Stimulated activated CD4-positive, alpha-beta T cell treated with anti-CD3 and anti-CD28 coated beads, TNF-alpha, amount 100 ng/mL, for 48 hours (primary cell): Measurements from ENCODE around the gene SLC10A3.

Experiments
- DNase-seq, 3 donors: peaks; one replicate each; pipeline ENCODE4 v3.0.0-alpha.2; 2020; ENCODE audit warnings: low read depth in 3 of 3

SLC10A3 gene, protein sequence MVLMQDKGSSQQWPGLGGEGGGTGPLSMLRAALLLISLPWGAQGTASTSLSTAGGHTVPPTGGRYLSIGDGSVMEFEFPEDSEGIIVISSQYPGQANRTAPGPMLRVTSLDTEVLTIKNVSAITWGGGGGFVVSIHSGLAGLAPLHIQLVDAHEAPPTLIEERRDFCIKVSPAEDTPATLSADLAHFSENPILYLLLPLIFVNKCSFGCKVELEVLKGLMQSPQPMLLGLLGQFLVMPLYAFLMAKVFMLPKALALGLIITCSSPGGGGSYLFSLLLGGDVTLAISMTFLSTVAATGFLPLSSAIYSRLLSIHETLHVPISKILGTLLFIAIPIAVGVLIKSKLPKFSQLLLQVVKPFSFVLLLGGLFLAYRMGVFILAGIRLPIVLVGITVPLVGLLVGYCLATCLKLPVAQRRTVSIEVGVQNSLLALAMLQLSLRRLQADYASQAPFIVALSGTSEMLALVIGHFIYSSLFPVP

DNA sequence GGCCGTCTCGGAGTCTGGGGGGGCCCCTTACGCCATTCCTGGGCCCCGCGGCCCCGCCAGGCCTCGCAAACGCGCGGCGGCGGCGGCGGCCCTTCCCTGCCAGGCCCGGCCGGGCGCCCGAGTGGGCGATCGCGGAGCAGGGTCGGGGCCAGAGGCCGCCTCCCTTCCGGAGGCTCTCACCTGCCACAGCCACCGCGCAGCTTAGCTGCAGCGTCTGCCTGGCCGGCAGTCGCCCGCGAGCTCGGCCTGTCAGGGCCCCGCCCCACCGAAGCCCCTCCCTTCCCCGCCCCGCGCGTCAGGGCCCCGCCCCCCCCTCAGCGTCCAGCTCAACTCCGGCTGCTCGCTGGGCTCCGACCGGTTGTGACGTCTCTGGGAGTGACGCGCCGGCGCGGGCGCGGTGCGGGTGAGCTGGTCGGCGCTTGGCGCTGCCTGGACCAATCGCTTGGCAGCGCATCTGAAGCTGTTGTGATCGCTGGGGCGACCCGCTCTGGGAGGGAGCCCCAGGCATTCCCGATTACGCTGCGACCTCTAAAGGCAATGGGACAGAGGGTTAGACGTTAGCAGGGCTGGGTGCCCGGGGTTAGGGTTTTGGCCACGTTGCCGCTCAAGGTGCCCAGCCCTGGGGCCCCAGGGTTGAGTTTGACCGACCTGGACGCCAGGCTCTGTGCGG, at the start of gene SLC10A3:
SLC10A3 (minus strand) TSS at position 216 of the 670 bp plus-strand sequence. CDS start 1,689 bp downstream, outside the sequence.
- DNase-seq, result peak; percentile 76 to 85 (median 77)

DNA sequence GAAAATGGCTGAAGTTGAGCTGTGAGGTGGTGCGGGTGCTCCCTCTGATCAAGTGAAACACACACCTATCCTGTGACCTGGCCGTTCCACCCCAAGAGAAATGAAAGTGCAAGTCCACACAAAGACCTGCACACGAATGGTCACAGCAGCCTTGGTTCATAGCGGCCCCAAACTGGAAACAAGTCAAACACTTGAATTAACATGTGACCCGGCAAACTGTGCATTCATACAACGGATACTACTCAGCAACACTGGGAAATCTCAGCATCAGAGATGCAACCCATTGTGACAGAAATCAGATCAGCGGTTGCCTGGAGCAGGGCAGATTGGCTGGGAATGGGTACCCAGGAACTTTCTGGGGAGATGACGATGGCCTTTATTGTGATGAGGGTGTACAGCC, 48.6 kb upstream of the SLC10A3 start:
- no peak for DNase-seq

DNA sequence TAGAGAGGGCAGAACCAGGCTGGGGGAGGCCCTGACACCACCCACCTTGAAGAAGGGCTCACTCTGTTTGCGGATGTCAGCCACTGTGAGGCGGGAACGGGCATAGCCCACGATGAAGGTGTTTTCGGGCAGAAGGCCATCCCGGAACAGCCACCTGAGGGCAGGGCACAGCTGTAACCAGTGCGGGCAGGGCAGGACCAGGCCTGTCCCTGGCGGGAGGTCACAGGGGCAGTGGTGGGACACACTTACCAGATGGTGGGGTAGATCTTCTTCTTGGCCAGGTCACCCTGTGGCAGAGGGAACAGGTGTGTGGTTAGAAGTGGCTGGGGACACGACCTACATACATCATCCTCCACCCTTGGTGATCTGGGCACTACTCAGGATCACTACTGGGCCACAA, 45.5 kb upstream of the SLC10A3 start:
- no peak for DNase-seq

DNA sequence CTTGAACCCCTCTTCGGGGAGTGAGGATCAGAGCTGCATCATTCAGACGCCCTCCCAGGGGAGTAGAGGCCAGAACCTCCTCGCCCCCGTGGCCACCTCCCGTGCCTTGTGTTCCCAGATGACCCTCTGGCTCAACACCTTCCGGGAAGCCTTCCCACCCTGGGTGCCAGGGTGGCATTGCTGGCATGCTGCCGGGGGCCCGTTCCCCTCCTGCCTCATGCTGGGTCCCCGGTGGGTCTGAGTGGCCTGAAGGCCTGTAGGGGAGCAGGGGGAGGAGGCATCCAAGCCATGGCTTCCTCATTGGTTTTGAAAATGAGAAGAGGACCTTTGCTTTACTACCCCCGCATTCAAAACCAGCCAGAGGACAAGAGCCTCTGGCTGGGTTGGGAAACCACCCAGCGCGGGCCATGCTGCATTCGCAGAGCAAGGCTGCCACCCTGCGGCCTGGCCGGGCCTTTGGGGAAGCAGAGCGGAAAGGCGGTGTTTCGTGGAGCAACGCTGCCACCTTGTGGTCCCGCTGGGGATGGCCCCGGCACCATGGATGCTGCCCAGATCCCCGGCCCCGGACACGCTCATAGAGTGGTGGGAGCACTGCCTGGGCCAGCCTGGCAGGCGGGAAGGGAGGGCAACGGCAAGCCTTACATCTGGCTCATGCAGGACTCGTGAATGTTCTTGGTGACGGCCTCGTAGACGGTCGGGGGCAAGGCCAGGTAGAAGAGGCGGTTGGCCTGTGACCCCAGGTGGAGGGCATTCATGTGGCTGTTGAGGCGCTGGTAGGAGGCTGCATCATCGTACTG, 44.3 kb upstream of the SLC10A3 start:
- peak; percentile 69 to 86 (median 80) for DNase-seq

DNA sequence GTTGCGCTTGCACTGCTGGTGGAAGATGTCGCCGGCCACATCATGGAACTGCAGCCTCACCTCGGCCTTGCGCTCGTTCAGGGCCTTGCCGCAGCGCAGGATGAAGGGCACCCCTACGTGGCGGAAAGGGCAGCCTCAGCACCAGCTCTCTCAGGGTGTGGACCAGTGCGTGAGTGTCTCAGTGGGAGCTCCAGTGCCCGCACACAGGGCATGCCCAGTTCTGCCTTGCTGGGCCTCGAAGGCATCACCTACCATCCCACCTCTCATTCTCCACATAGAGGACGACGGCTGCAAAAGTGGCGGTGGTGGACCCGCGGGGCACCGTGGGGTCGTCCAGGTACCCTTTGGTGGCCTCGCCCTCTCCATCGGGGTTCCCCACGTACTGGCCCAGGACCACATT, 42.3 kb upstream of the SLC10A3 start:
- DNase-seq, result no peak

DNA sequence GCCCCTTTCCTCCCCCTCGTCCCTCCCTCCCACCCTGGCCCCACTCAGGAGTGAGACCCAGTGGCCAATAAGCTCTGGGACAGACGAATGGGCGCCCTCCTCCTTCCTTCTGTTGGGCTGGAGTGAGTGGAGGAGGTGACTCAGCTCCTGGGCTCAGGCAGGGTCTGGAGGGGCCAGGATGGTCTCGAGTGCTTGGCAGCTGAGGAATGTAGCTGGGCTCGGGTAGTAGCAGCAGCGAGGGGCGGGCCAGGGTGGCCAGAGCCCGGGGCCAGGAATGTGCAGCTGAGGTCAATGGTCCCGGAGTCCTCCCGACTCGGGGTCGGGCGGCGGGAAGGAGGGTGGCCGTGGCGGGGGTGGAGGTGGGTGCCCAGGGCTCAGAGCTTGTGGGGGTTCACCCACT, 41.2 kb upstream of the SLC10A3 start:
- DNase-seq, result no peak

DNA sequence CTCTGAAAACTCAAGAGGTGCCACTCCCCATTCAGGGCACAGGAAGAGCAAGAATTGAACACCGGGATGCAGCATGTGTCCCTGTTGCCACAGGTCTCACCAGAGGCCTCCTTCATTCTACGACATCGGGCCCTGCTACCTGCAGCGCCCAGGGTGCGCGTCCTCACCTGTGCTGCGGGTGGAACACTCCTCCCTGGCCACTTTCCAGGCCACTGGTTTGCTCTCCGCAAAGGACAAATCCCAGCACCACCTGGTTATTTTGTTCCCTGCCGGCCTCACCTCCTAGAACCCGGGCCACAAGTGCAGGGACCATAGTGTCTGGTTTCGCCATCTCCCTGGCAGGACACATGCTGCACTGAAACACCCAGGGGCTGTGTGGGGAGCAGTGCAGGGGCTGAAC, 39.9 kb upstream of the SLC10A3 start:
- no peak for DNase-seq

DNA sequence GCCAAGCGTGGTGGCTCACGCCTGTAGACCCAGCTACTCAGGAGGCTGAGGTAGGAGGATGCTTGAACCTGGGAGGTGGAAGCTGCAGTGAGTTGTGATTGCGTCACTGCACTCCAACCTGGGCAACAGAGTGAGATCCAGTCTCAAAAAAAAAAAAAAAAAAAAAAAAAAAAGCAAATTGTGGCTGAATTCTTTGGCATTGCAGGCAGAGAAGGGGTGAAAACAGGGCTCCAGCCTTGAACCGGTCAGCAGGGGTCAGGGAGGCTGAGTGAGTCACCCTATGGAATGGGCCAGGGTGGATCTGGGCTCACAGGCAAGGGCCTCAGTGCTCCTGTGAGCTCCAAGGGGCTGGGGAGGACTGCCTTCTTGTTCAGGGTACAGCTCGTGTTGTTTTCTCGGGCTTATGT, 38.8 kb upstream of the SLC10A3 start:
- no peak for DNase-seq

DNA sequence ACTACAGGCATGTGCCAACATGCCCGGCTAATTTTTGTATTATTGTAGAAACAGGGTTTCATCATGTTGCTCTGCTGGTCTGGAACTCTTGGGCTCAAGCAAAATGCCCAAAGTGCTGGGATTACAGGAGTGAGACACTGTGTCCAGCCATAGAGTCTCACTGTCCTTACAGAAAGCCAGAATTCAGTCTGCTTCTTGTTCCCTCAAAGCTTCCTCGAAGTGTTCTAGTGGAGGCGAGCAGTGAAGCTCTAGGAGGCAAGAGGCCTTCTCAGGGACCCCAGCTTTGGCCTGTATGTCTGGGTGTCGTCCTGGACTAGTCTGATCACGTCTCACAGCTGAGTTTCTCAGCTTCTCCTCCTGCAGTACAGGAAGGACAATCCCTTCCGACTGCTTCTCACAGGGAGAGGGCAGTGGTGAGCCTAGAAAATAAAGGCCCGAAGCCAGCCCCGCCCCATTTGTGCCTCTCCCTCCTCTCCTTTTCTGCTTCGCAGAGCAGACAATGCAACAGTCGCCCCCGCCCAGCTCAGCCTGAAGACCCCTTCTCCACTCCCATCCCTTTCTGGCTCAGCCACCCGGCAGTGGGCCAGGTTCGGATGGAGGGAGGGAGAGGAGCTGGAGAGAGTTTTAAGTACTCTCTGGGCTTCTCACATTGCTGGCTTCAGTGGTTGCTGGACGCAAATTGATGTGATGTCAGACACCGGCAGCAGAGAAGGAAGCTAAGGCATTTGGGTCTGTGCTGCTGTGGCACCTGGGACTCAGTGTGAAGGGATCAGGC, 36.7 kb upstream of the SLC10A3 start:
- DNase-seq, result peak; percentile 27 to 64 (median 35)

DNA sequence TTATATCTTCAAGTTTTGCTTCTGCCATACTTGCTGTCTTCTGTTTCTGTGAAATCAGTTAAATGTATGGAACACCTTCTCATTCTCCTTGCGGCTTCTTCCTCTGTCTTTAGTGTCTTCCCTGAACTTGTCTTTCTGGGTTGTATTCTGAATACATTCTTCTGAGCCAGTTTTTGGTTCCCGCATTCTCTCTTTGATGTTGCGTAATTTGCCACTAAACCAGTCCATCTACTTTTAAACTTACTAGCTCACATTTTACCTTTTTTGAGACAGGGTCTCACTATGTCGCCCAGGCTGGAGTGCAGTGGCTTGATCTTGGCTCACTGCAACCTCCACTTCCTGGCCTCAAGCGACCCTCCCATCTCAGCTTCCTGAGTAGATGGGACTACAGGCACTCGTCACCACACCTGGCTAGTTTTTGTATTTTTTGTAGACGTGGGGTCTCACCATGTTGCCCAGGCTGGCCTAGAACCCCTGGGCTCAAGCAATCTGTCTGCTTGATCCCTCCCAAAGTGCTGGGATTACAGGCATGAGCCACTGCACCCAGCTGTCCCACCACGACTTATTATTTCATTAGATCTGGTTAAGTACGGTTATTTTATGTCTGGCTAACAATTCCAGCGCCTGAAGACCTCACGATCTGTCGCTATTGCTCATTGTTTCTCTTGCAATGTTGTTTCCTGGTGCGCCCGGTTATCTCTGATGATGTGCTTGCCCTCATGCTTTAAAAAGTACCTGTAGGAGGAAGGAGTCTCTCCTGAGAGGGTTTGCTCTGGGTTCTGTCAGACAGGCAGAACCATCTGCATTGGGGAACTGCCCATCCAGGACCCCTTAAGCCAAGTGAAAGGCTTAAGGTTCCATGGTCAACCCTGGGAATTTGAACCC, 35.4 kb upstream of the SLC10A3 start:
- DNase-seq, result no peak

DNA sequence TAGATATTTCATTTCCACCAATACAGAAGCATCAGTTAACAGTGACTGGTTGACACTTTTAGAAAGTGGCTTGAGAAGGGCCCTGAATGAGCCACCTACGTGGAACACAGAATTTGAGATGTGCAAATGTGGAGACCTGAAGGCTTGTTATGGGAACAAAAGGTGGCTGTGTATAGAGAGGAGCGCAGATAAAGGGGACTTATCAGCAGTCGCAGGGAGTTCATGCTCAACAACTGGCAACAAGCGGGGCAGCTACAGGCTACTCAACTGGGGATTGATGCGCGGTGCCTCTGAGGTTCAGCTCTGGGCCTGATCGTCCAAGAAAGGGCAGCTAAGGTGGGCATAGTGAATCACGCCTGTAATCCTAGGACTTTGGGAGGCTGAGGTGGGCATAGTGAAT, 29.0 kb upstream of the SLC10A3 start:
- DNase-seq, result no peak

DNA sequence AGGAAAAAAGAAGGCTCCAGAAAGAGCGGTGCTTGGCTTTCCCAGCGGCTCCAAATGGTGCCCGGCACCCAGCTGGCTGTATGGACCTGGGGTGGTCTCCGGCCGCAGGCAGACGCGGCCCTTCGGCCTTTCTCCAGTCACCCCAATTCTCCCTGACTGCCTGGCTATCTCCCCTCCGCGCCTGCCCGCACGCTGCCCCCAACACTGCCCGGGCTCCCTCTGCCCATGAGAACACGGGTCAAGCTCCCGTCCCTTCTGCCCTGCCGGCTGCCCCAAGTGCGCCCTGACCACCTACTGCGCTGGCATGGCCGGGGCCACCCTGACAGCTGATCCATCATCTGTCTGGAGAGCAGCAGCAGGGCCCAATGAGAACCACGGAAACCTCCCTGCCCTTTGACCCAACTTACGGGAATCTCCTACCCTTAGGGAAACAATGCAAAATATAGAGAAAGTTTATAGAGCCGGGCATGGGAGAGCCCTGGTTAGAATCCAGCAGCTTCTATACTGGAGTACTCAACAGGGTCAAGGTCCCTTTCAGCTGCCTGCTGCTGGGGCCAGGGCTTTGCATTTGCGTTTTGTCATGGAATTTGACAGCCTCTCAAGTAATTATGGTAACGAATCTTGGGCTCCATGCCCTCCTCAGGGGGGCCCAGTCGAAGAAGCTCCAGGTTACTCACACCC, 26.8 kb upstream of the SLC10A3 start:
- no peak for DNase-seq

DNA sequence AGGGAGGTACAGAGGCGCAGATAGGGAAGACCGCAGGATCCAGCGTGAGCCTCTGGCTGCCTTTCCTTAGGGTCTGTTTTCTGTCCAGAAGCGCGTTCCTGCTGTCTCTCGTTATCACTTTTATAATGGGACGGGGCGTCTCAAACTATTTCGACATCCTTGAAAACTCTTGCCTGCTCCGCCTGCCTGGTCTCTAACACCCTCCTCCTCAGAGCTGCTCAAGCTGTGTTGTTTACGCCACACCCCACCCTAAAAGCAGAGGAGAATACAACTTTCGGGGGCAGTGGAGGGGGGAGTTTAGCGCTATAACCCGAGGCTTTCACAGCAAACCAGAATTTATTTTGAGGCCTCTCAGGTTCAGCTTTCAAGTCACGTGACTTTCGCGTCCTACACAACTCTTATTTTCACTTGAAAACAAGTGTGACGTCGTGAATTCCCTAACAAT, 26.2 kb upstream of the SLC10A3 start:
- no peak for DNase-seq

DNA sequence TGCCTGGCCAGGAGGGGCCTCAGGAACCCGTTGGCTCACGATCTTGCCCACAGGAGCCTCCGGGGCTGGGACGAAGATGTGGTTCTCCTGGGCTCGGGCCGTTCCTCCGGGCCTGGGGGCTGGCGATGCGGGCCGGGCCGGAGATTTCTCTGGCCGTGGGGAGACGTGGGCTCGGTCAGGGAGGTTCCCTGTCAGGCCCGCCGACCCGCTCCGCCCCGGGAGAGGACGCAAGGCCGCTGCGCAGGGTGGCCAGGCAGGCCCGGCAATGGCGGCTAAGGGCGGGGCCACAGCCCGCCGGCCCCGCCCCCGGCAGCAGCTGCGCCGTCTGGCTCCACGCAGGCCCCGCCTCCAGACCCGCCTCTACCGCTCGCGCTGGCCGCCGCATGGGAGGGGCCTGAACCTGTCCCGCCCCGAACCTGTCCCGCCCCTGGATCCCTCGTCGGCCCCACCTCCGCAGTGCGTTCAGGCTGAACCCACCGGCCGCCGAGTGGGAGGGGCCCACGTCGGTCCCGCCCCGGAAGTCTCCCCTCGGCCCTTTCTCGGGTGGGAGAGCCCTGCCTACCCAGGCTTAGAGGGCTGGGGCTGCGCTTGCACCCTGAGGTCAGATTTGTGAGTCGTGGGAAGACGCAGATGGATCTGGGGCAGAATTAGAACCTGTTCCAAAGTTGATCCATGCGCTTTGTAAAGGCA, 25.7 kb upstream of the SLC10A3 start, which contains the start of gene FAM3A:
FAM3A (minus strand) TSS at position 267 of the 690 bp plus-strand sequence. CDS start 460 bp downstream, outside the sequence.
- peak; percentile 82 to 90 (median 90) for DNase-seq

DNA sequence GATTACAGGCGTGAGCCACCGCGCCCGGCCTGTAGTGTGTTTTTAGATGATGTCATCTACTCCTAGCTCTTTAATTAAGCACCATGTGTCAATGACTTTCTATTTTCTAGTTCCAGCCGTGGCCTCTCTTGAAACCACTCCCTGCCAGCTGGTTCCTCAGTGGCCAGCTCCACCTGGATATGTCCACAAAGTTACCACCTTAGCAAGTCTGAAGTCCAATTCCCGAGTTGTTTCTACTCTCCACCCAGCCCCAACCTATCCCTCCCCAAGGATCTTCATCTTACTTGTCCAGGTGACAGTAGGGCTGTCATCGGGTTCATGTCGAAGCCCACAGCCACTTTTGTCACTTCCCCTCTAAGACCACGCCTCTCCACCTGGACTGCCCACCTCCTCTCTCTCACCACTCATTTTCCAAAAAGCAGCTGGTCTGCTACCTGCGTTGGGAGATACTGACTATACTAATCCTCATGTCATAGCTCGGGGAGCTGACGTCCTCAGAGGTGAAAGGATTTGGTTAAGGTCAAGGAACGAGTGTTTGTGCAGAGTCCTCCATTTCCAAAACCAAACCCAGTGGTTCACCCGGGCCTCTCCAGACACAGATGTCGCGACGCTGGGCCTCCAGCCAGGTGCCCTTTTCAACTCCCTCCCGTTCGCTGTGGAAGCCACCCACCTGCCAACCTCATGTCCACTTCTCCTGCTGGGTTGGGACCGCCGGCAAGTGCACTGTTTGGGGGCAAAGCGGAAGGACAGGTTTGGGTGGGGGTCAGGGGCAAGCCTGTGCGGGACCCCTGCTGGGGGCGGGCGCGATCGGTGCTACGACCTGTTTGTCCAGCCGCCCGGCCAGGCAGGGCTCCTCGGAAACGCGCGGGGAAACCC, 24.9 kb upstream of the SLC10A3 start:
- DNase-seq, result no peak

DNA sequence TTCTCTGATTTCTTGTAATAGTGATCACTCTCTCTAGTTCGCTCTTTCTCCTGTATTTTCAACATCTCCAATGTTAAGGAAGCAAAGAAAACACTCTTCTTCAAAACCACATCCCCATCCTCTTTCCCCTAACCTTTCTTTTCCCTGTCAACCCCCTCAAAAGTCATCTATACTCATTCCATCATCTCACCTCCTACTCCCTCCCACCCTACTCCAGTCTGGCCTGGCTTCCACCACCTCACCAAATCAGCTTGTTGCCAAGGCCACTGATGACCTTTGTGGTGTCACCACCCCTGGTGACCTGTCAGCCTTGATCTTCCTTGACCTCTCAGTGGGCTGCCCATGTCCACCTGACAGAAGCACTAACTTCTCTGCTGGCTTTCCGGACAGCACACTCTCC, 23.3 kb upstream of the SLC10A3 start:
- no peak for DNase-seq

DNA sequence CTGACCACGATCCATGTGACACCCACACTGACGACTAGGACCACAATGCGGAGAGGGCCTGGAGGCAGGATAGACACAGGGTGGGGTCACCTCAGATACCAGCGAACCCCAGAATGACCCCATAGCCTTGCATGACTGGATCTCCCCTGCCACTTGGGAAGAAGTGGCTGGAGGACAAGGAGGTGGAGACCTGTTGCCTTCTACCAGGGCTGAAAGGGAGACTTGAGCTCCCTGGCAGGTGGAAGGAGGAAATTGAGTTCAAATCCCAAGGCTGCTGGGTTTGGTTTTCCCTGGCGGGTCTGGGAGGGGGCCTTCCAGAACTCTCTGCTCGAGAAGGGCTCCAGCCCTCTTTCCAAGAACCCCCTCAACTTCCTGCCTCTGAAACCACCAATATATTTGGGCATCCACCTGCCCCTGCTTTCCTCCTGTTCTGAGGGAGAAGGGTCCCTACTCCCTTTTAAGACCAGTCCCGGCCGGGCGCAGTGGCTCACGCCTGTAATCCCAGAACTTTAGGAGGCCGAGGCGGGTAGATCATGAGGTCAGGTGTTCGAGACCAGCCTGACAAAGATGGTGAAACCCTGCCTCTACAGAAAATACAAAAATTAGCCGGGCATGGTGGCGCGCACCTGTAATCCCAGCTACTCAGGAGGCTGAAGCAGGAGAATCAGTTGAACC, 22.6 kb upstream of the SLC10A3 start:
- no peak for DNase-seq
